ENCODE results near the gene CATSPER3.

GRCh38 chr5:135019314-135019713, 51.6 kb downstream of the CATSPER3 start:
- TF ChIP-seq CTCF (IDR thresholded peaks at IDR 0.05) (no peak), POLR2AphosphoS5 (IDR thresholded peaks at IDR 0.05) (no peak)
